Mesenteric fat pad (tissue), 1 donor: ENCODE measurements around the gene CAMSAP1. TPM values are rescaled to one million over a fixed set of nuclear protein-coding genes. Genes with fewer than 3 reads are reported as not detected.

ENCODE experiments used
- DNase-seq: peaks from one replicate; pipeline ENCODE4 v3.0.0-alpha.2; 2020; ENCODE audit warnings: low spot score
- total RNA-seq: library from RNA; stranded (reverse); fragmentation: NEBNext Ultra II Directional; extraction: Animal tissue kit (Norgen Biotek cat#: 25700); gene quantifications from one replicate; pipeline ENCODE4 v1.2.1, GENCODE V29; 2021
- donor health status: DM: yes; HTN: yes; CAD: no.

CAMSAP1 gene
- total RNA-seq, 1 donor from 2014 or later = 35.3 TPM

- DNase-seq = peak; percentile 88
Measured at GRCh38 chr9:135815830-135816650, 91.3 kb downstream of the CAMSAP1 start.

DNA sequence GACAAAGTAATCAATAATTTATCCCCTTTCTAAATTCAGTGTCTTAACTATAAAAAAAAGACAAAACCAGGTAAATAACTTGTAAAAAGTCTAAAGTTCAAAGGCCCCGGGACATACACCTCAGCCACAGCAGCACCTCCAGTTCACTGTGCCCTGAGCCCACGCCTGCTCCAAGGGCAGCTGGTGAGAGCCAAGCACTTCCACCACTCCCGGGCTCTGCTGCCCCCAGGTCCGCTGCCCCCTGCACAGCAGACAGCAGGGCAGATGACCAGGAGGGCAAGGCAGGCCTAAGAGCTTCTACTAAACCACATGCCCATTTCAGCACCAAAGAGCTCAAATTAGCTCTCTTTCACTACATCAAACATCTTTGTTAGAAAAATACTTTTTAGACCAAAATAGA lies 91.9 kb downstream of the CAMSAP1 start:
- peak; percentile 43 for DNase-seq

GRCh38 chr9:135814421-135815095 lies 92.8 kb downstream of the CAMSAP1 start:
- peak; percentile 68 for DNase-seq

DNA sequence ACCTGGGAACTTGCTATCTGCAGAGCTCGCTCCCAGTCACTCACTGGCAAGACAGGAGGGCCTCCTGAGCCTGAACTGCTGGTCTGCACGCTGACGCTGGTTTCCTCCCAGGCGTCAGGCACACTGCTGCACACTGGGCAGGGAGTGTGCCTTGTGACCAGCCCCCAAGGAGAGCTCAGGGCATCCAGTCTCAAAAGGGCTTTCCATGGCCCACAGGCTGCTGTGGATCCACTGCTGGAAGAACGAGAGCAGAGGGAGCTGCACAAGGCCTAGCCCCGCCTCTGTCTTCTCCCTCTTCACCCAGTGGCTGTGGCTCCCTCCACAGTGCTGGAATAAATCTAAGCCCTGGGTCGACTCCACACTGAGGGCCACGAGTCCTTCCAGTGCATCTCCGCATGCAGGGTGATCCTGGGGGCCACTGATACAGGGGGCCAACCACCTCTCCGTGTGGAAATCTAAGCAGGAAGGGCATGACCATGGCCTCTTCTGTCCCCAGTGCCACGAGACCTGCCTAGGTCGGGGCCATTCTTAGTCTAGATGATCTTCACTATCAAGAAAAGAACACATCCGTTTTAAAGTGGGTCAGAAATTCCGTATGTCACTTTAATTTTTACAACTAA lies 93.6 kb downstream of the CAMSAP1 start:
- peak; percentile 72 for DNase-seq

DNA sequence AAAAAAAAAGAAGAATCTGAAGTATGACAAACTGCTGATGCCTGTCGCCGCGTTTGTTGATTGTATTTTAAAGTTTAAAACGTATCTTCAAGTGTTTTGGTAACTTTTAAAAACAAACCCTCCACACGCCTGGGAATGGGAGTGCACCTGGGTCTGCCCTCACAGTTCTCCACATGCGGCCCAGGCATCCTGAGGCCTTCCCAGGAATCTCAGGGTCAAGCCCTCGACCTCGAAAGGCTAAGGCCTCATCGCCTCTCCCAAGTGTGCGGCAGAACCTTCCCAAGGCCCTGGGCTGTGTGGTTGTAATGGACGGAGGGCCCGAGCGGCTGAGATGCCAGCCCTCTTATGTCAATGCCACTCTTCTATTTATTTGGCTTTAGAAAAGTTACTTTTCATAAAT lies 94.4 kb downstream of the CAMSAP1 start:
- peak; percentile 20 for DNase-seq

GRCh38 chr9:135811801-135812200 lies 95.5 kb downstream of the CAMSAP1 start:
- peak; percentile 45 for DNase-seq

DNA sequence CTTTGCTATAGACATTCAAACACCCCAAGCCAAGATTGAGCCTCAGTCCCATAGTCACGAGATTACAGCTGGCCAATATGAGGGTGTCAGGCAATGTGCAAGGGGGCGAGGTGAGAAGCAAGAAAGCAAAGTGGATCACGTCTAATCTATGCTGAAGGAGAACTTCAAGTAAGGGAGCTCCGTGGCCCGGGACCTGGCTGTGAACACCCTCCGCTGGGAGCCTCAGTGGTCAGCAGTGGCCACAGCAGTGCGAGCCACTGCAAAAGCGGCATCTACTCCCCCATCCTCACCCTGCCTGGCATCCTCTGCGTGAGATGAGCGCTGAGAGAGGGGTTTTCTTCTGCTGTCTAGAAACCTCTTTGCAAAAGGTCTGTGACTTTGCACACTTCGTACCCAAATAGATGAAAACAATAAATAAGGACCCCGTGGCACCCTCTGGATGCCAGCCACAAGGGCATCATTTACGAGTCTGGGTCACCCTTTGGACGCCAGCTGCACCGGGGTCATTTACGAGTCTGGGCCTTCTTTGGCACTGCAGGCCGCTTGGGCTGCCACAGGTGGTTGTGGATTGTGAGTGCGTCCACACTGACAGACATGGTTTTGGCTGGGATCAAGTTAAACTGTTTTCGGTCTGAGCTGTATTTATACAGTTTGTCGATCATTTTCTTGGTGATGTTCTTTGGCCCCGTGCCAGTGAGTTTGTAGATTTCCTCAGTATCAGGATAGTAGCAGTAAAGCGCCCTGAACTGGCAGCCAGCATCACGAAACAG lies 96.4 kb downstream of the CAMSAP1 start:
- DNase-seq = peak; percentile 76

DNA sequence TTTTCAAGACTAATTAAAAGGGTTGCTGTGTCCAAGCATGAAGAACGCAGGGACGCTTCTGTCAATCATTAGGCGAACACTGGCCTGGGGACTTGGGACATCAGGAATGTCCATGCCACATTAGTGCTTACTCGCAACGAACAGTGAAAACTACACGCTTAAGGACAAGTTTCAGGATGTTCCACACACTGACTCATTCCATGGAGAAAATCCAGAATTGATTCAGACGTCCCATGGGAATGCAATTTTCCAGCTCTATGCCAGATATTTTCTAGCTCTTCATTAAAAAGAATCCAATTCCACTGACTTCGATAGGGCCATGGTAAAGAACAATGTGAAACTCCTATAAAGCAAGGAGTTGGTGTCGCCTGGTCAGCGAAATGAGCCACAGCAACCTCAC lies 98.2 kb downstream of the CAMSAP1 start:
- DNase-seq = peak; percentile 28

GRCh38 chr9:135805422-135806022 lies 101.8 kb downstream of the CAMSAP1 start:
- no peak for DNase-seq

DNA sequence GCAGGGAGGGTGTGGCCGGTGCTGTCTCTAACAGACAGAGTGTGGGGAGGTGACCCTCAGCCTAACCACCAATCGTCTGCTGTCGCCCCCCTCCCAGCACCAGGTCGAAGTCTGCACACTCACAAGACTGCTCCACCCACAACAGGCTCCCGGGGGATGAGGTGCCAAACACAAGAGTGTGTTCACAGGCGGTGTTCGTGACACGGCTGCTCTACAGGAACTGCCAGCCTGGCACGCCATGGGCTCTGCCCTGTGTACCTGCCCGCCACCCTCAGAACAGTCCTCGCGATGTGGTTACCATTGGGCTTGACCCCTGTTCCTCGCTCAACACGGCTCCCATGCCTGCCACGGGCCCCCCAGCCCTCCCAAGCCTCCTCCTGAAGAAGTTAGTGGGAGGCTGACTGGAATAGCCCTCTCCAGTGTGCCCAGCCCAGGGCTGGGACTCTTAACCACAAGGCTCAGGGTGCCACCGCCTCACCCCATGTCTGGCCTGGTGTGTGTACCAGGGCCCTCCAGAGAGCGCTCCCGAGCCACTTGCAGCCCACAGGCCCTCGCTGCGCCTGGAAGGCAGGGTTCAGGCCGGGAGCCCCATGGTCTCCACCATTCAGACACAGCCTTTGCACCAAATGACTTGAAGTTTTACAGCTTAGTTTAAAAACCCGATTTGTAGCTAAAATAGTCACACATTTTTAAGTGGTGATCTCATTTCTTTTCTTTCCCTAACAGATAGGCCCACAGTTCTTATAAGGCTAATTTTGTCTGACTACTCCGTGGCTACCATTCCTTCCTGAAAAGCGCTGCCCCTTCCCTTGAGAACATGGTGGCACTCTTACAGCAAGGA lies 102.5 kb downstream of the CAMSAP1 start:
- no peak for DNase-seq

DNA sequence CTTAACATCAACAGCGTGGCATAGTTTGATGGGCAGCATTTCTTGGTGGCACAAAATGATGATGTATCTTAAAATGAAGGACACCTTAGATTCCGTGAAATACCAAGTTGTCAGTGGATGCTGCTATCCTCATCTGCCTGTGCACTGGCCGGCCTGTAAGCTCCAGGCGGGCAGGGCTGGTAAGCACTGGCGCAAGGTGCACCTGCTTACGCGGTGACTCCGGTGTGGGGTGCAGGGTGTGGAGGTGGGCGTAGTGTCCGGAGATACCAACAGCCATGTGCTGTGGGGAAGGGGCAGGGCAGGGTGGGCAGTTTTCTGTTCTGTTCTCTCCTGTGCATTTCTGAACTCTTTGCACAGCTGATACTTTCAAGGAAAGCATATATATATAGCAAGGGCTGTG lies 103.9 kb downstream of the CAMSAP1 start:
- no peak for DNase-seq

GRCh38 chr9:135802876-135803419 lies 104.4 kb downstream of the CAMSAP1 start:
- DNase-seq = no peak

DNA sequence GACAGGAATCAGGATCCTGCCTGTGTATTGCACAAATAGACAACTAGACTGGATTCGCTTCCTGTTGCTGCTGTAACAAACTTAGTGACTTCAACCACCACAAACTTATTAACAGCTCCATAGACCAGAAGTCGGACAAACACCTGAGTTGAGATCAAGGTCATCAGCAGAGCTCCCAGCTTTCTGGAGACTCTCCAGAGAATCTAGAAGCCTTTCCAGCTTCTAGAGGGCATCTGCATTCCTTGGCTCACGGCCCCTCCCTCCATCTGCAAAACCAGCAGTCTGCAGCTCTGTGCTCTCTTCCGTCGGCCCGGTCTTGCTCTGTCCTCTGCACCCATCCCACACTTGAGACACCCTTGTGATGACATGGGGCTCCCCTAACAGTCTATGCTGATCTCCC lies 106.3 kb downstream of the CAMSAP1 start:
- DNase-seq = no peak

DNA sequence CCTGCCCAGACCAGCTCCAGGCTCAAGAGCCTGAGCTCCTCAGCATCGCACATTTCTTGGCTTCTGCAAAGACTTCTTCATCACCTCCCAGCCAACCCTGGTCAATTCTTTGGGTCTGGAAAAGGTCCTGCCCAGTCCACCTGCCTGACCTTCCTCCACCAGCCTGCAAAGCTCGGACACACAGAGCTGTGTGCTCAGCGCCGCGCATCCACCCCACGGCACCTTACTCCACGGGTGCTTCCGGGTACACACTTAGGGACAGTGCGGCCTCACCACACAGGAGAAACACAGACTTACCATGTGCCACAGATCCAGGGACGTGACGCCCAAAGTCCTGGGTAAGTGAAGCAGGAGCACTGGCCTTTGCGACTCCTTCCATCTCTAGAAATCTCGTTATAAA lies 108.1 kb downstream of the CAMSAP1 start:
- no peak for DNase-seq

GRCh38 chr9:135798263-135798585 lies 109.1 kb downstream of the CAMSAP1 start:
- no peak for DNase-seq

DNA sequence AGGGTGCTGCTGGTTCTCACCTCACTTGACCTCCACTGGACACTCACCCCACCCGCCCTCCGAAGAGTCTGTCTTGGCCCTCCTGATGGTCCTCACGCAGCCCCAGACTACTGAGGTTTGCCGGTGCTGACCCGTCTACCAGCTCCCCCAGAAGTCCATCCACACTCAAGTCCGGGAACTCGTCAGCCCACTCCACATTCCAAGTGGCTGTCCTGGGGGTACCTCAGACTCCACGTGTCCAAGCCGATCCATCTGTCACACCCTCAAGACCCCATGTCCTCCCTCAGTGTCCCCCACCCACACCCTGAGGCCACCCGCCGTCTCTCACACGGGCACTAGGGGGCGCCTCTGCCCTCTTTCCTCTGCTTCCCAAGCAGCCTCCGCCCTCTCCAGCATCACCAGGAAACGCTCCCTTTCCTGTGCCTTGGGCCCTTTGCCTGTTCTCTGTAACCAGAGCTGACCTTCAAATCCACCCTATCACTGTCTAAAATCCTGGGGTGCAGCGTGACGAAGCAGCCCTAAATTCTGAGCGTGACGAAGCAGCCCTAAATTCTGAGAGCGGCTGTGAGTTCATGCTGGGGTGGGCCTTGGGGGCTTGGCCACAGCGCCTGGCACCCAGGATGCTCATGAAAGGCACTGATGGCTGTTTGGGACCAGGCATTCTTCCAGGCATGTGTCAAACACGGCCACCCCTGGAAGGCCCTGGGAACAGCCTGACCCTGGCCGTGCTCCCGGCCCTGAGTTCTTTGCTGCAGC lies 109.7 kb downstream of the CAMSAP1 start:
- DNase-seq = no peak

DNA sequence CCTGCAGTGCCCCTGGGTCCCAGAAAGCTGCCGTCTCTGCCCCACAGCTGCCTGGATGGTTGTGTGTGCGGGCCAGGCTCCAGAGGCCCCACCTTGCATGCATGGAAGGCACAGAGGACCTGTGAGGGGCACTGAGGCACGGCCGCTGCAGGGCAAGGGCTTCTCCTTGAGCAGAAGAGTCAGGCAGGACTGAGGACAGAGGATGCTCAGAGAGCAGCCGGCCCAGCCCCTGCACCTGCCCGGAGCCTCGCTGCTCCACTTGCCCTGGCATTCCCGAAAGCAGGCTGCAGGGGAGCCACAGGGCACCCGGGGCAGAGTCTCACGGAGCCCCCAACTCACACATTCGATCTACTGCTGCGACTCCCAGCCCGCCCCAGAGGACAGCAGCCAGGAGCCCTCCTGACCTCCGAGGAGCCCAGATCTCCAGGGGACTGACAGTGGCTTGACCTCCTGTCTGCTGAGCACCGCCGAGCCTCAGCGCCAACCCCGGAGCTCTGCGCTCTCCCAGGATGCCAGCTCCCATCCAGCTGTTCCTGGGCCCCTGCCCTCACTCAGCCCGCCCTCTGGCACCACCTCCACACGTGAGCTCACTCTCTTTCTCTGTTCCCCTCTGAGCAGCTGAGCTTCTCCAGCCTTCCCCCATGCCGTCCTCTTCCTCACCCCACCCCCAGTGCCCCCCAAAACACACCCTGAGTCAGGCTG lies 110.4 kb downstream of the CAMSAP1 start:
- no peak for DNase-seq

- no peak for DNase-seq
Measured at GRCh38 chr9:135795391-135795790, 112.0 kb downstream of the CAMSAP1 start.
